Stimulated activated CD8-positive, alpha-beta memory T cell treated with anti-CD3 and anti-CD28 coated beads, Interleukin-4, amount 100 ng/mL, for 24 hours (primary cell): ENCODE data around the gene COL18A1.

Source experiments
- DNase-seq: peaks from one replicate; pipeline ENCODE4 v3.0.0-alpha.2; 2020; ENCODE audit warnings: low read depth

Gene COL18A1

GRCh38 chr21:45480701-45481500 lies 75.9 kb downstream of the COL18A1 start:
- no peak for DNase-seq

GRCh38 chr21:45481566-45481965 lies 76.6 kb downstream of the COL18A1 start:
- no peak for DNase-seq

GRCh38 chr21:45481977-45482898 lies 77.3 kb downstream of the COL18A1 start:
- DNase-seq, result no peak

GRCh38 chr21:45482899-45483821 lies 78.2 kb downstream of the COL18A1 start:
- no peak for DNase-seq

- DNase-seq, result no peak
These were observed 79.4 kb downstream of the COL18A1 start for GRCh38 chr21:45484318-45484717.

- DNase-seq, result no peak
These were observed 80.9 kb downstream of the COL18A1 start for GRCh38 chr21:45485686-45486442.

- no peak for DNase-seq
These were observed 81.6 kb downstream of the COL18A1 start for GRCh38 chr21:45486443-45487160.

GRCh38 chr21:45487161-45487806 lies 82.3 kb downstream of the COL18A1 start:
- no peak for DNase-seq

GRCh38 chr21:45487891-45488600 lies 83.1 kb downstream of the COL18A1 start:
- no peak for DNase-seq

- no peak for DNase-seq
These were observed 84.2 kb downstream of the COL18A1 start for GRCh38 chr21:45488931-45489721.

GRCh38 chr21:45489722-45489982 lies 84.7 kb downstream of the COL18A1 start:
- DNase-seq, result no peak

- DNase-seq, result no peak
These were observed 85.2 kb downstream of the COL18A1 start for GRCh38 chr21:45490049-45490731.

GRCh38 chr21:45491056-45491455 lies 86.1 kb downstream of the COL18A1 start:
- no peak for DNase-seq

GRCh38 chr21:45491623-45492022 lies 86.7 kb downstream of the COL18A1 start:
- DNase-seq, result no peak

- DNase-seq, result no peak
These were observed 87.8 kb downstream of the COL18A1 start for GRCh38 chr21:45492765-45493164.

- DNase-seq, result no peak
These were observed 88.5 kb downstream of the COL18A1 start for GRCh38 chr21:45493401-45494001.

GRCh38 chr21:45494135-45494850 lies 89.3 kb downstream of the COL18A1 start:
- DNase-seq, result no peak
